Stimulated activated CD8-positive, alpha-beta memory T cell treated with anti-CD3 and anti-CD28 coated beads, Interleukin-15, amount 100 ng/mL, for 24 hours (primary cell): Measurements from ENCODE around the gene ACER1.
A peak's percentile ranks its signal among the peaks of the same experiment; 100 is the strongest.
"Not testable (repeated sequence)": the region's sequence is repeated elsewhere in the genome, so short reads cannot be mapped to it uniquely, and the experiment has no call there.

Experiments
- DNase-seq: peaks from one replicate; pipeline ENCODE4 v3.0.0-alpha.2; 2020; ENCODE audit warnings: low read depth

The ACER1 gene

GRCh38 chr19:6288737-6289136, 44.7 kb downstream of the ACER1 start:
- DNase-seq = no peak

GRCh38 chr19:6287269-6287885, 46.0 kb downstream of the ACER1 start:
- no peak for DNase-seq

- DNase-seq = no peak
Observed at GRCh38 chr19:6286676-6287075, 46.7 kb downstream of the ACER1 start.

GRCh38 chr19:6282393-6282792, 51.0 kb downstream of the ACER1 start:
- DNase-seq = not testable (repeated sequence)

DNA sequence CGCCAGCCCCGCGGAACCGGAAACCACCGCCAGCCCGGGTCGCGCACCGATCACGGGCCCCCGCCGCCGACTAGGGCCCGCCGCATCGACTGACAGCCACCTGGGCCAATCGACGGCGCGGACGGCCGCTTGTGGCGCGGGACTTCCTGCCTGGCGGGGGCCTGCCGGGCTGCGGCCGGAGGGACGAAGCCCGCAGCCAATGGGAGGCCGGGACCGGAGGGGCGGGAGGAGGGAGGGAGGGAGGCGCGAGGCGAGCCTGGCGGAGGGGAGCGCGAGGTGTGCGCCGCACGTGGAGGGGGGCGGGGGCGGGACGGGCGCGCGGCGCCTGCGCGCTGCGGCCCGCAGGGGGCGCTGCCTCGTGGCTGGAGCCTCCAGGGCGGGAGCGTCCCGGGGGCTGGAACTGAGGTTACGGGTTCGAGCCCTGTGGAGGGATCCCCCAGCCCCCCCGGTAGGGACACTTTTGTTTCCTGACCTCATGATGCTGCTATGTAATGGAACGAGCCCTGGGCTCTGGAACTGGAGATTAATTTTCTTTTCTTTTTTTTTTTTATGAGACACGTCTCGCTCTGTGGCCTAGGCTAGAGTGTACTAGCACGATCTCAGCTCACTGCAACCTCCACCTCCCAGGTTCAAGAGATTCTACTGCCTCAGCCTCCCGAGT, 53.4 kb downstream of the ACER1 start, which contains the start of gene MLLT1:
Gene MLLT1 (minus strand): TSS at position 45 of the 661 bp plus-strand sequence. CDS start 191 bp downstream, outside the sequence.
- DNase-seq = peak; percentile 93

GRCh38 chr19:6279620-6279930, 53.8 kb downstream of the ACER1 start:
- no peak for DNase-seq

GRCh38 chr19:6278740-6279619, 54.4 kb downstream of the ACER1 start:
- no peak for DNase-seq

GRCh38 chr19:6278051-6278450, 55.4 kb downstream of the ACER1 start:
- DNase-seq = no peak

- no peak for DNase-seq
Observed at GRCh38 chr19:6276447-6276846, 57.0 kb downstream of the ACER1 start.

- DNase-seq = no peak
Observed at GRCh38 chr19:6275170-6275744, 58.2 kb downstream of the ACER1 start.

DNA sequence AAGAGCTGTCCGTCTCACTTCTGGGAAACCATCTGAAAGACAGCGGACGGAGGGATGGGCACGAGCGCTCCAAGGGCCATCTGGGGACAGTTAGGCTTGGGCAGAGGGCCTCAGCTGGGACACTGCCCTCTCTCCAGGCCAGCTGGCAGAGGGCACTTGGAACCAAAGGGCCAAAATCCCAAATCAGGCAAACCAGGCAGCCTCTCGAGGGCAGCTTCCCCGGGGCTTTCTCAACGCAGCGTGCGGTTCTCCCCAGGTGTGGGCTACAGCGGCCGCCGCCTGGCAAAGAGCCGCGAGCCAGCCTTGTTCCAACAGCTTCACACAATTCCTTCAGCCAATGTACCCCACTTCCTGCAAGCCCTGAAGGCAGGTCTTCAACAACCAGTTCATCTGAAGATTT, 58.7 kb downstream of the ACER1 start:
- DNase-seq = no peak

DNA sequence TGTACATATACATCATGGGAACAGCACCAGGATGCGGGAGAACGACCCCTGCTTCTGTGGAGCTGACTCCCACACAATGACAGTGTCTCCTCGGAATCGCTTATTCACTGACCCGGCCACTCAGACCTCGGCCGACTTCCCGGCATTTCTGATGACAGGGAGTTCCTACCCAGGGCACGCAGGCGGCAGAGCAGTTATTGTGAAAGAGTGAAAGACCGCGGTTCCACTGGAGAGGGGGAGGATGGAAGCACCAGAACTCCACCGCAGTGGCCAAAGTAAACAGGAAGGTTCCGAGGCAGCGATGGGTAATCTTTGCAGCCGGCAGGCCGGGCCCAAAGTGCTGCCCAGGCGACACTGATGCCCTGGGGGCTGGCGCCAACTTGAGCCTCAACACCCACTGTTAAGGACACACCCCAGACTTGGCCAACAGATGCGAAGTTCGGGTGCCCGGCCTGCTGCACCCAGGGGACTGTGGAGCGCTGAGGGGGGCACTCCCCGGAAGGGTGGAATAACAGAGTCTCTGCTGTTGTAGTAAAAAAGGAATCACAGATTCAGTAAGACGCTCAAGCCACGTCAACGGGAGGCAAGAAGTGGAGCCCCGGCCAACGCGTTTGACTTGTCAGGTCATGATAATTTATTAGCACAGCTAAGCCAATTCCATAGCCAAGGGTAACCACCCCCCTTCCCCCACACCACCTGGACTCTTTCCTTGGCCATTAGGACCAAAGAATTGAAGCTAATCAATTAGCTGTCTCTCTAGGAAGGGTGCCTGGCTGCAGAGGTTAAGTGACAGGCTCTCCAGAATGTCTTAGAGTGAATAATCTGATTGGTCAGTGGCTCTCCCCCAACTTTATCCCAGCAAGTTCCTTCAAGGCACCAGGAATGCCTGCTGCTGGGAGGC, 59.5 kb downstream of the ACER1 start:
- no peak for DNase-seq

GRCh38 chr19:6272913-6273600, 60.4 kb downstream of the ACER1 start:
- DNase-seq = no peak

DNA sequence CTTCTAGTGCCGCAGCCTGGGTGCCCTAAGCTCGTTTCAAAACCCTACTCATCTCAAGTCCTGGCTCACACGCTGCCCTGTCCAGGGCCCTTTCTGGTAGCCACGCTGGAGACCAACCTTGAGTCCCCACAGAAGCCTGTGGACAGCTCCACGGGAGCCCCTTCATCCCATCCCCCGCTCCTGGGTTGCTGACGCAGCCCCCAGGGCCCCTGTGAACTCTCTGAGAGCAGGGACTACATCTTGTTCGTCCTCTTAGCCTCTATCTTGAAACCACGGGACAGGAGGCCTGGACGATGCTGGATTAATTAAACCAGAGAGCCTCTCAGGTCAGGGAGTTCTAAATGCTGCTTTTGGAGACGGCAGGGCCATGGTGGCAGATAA, 61.0 kb downstream of the ACER1 start:
- DNase-seq = no peak

DNA sequence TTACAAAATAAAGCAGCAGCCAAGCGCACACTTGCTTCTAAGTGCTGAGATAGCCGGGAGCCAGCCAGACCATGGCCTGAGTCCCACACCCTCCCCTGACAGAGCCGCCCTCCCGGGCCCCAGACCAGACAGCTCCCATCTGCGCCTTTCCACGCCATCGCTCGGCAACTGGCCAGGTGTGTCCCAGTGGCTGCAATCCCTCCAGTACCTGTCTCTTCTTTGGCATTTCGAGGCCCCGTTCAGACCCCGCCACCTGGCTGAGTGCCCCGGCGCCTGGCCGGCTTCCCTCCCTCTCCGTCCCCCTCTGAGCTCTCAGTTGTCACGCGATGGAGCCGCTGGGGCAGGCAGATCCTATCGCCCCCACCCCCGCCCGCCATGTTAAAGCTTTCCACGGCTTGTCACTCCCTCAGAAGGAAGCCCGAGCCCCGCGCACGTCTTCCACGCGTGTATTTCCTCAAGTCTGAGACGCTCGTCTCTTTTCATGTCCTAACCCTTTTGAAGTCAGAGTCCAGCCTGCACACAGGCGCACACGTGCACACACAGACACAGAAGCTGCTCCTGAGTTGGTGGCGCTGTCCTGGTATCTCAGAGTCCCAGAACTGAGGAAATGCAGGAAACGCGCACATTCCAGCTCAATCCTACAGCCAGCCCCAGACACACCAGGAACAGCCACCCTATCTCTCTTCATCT, 61.5 kb downstream of the ACER1 start:
- no peak for DNase-seq

DNA sequence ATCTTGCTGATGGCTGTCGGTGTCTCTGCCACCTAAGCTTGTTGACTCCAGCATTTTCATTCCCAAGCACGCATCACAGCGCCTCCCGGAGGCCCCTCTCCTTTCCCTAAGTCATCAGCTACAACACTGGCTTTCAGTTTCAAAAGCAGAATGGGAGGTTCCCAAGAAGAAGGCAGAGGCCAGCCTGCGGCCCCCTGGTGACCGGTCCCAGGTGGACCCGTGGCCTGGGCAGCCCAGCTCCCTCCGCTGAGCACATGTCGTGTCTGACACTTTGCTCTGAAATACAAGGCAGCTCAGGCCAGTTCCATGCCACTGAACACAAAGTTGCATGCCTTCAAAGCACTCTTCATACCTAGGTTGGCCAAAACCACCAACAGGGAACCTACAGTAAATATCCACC, 62.2 kb downstream of the ACER1 start:
- DNase-seq = no peak

GRCh38 chr19:6270822-6271221, 62.6 kb downstream of the ACER1 start:
- DNase-seq = no peak

- no peak for DNase-seq
Observed at GRCh38 chr19:6270076-6270745, 63.2 kb downstream of the ACER1 start.

DNA sequence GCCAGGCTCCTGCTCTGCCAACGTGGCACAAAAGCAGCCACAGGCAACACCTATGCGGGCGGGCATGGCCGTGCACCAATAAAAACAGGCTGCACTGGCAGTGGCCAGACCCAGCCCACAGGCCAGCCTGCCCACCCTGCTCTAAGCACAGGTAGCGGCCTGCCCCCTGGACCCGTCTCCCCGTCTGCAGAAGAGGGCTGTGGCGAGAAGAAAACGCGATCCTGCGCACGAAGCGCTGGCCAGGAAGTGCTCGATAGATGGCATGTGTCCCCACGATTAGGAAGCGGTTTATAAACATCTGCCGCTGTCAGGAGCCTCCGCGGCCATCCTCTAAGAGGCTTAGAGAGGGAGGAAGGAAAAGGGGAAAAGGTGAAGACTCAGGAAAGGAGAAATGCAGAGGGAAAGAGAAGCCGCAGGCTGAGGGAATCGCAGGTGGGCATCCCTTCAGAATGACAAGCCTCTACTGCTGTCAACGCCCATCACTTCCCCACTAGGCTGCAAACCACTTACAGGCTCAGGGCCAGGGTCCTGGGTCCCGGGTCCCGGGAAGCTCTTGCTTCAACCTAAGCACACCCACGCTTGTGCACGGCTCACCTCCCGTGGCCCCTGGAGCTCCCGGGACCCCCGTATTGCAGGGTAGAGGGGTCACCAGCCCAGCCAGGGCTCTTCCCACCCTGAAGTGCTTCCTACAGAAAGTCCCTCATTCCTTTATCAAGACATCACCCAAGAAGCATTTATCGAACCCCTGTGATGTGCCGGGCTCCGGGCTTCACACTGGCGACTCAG, 64.1 kb downstream of the ACER1 start:
- no peak for DNase-seq
